OCI-LY7 (cell line): ENCODE results near the gene IL1RL2. TPM values are rescaled to one million over a fixed set of nuclear protein-coding genes. Genes with fewer than 3 reads are reported as not detected.

Source experiments
- Bru-seq: library from RNA; stranded (reverse); fragments of 400-500 nt; gene quantifications from one replicate; lab custom pipeline; 2021; lab: Mats Ljungman, UMichigan
- BruChase-seq, 2 experiments: library from RNA; stranded (reverse); fragments of 400-500 nt; gene quantifications; one replicate each; lab custom pipeline; 2021; lab: Mats Ljungman, UMichigan
- BruUV-seq: library from RNA; stranded (reverse); fragments of 400-500 nt; replicated peaks from 2 replicates; lab custom pipeline; 2021; lab: Mats Ljungman, UMichigan
- CTCF ChIA-PET: fragments of 300-600 bp; sonication (Branson Sonifier 250); formaldehyde crosslinking; loops from one replicate; lab custom pipeline; 2022; ENCODE audit warnings: antibody characterized with exemption; ENCODE audit not compliant: unreplicated experiment; lab: Charles Lee
- POLR2A ChIA-PET: fragments of 300-600 bp; sonication (Branson Sonifier 250); formaldehyde crosslinking; loops from one replicate; lab custom pipeline; 2022; ENCODE audit warnings: antibody characterized with exemption; lab: Charles Lee
- DNase-seq: peaks from one replicate; pipeline ENCODE4 v3.0.0-alpha.2; 2015; ENCODE audit warnings: low spot score
- H2AFZ ChIP-seq: fragments of 200-600 bp; sonication (generic), shearing (Covaris generic); 2 replicates; pipeline ENCODE4 v1.6.1; 2014; ENCODE audit warnings: mild to moderate bottlenecking, antibody characterized with exemption, low read length, moderate library complexity
- H3K27ac ChIP-seq: fragments of 200-600 bp; sonication (generic); 2 replicates; pipeline ENCODE4 v1.5.1; 2014; ENCODE audit warnings: mixed run types, low read depth, mild to moderate bottlenecking, moderate library complexity, low read length, inconsistent platforms; ENCODE audit not compliant: poor library complexity, severe bottlenecking
- H3K36me3 ChIP-seq: fragments of 200-600 bp; sonication (generic); 2 replicates; pipeline ENCODE4 v1.6.1; 2014; ENCODE audit warnings: mild to moderate bottlenecking, antibody characterized with exemption, low read length, moderate library complexity, mixed read lengths; ENCODE audit not compliant: insufficient read depth
- H3K4me1 ChIP-seq: fragments of 200-600 bp; sonication (generic); 2 replicates; pipeline ENCODE4 v1.5.1; 2014; ENCODE audit warnings: mild to moderate bottlenecking, low read length; ENCODE audit not compliant: insufficient read depth, poor library complexity, severe bottlenecking
- H3K4me2 ChIP-seq: fragments of 200-600 bp; sonication (generic); 2 replicates; pipeline ENCODE4 v1.6.1; 2014; ENCODE audit warnings: mild to moderate bottlenecking, low read length
- H3K4me3 ChIP-seq: fragments of 200-600 bp; sonication (generic); 2 replicates; pipeline ENCODE4 v1.5.1; 2014; ENCODE audit warnings: mild to moderate bottlenecking, low read depth, low read length; ENCODE audit not compliant: poor library complexity, severe bottlenecking
- H3K79me2 ChIP-seq: fragments of 200-600 bp; sonication (generic); 2 replicates; pipeline ENCODE4 v1.6.1; 2016; ENCODE audit warnings: low read depth, mild to moderate bottlenecking, low read length, moderate library complexity, mixed read lengths; ENCODE audit not compliant: insufficient read depth
- H3K9me2 ChIP-seq: fragments of 200-600 bp; sonication (generic); 2 replicates; pipeline ENCODE4 v1.6.1; 2016; ENCODE audit warnings: mild to moderate bottlenecking, low read length, mixed read lengths; ENCODE audit not compliant: insufficient read depth
- H3K9me3 ChIP-seq: fragments of 200-600 bp; sonication (generic); 2 replicates; pipeline ENCODE4 v1.6.1; 2014; ENCODE audit warnings: mild to moderate bottlenecking, mixed run types, low read length, mixed read lengths
- H4K20me1 ChIP-seq: fragments of 200-600 bp; sonication (generic); 2 replicates; pipeline ENCODE4 v1.6.1; 2014; ENCODE audit warnings: mild to moderate bottlenecking, antibody characterized with exemption, low read length, moderate library complexity, mixed read lengths; ENCODE audit not compliant: insufficient read depth
- CTCF ChIP-seq: fragments of 200-600 bp; sonication (generic); conservative IDR thresholded peaks from 2 replicates; pipeline ENCODE4 v1.5.1; 2014; ENCODE audit warnings: mild to moderate bottlenecking, antibody characterized with exemption, low read length, moderate library complexity, mixed read lengths
- EZH2phosphoT487 ChIP-seq: fragments of 200-600 bp; sonication (generic); IDR thresholded peaks from 2 replicates; pipeline ENCODE4 v1.6.1; 2018; ENCODE audit warnings: low read depth, borderline replicate concordance, mild to moderate bottlenecking, mixed run types, antibody characterized with exemption, low read length, moderate library complexity, mixed read lengths
- intact Hi-C: fragments of 100-400 bp; cut with micrococcal nuclease; formaldehyde crosslinking; loops from one replicate; pipeline ENCODE4 v1.10.0; 2022; ENCODE audit not compliant: unreplicated experiment
- long read RNA-seq: library from polyadenylated mRNA; stranded (forward); transcript quantifications from one replicate; pipeline ENCODE4 v2.0.0, GENCODE V29; 2022
- total RNA-seq, 2 experiments: library from RNA; depleted of rRNA in 1 of 2; stranded (reverse); fragments of >200 nt in 1 of 2; shearing (Covaris generic) in 1 of 2; gene quantifications; 2 replicates each; pipeline ENCODE4 v1.2.3, GENCODE V29; 2014 to 2022

Gene IL1RL2
- total RNA-seq (2014; rRNA removed; shearing (Covaris generic)) (not detected in 2 replicates), total RNA-seq (2022) (not detected in 2 replicates), Bru-seq, nascent RNA (not detected), BruChase-seq, experiment 1, labeled RNA remaining after a 6-hour chase (not detected), BruChase-seq, experiment 2, labeled RNA remaining after a 2-hour chase (not detected)
- long read RNA-seq, result 0 reads

- Histone ChIP-seq H3K36me3 (no peaks in the 10 kb centered on the region), H2AFZ (no peak within 1 kb of the TSS), H3K27ac (no peak within 1 kb of the TSS), H3K4me2 (no peak within 1 kb of the TSS), H4K20me1 (no peaks in the 10 kb centered on the region), H3K79me2 (no peaks in the 10 kb centered on the region), H3K4me3 (no peak within 1 kb of the TSS), H3K9me3 (no peaks in the 10 kb centered on the region), H3K9me2 (no peaks in the 10 kb centered on the region), H3K4me1 (no peaks in the 10 kb centered on the region)
- no peak for DNase-seq
- no TSS peak for BruUV-seq
- no peak for TF ChIP-seq CTCF
- TF ChIP-seq EZH2phosphoT487, result no peak
- POLR2A ChIA-PET, result interaction anchor here (0.6 kb wide), 1 partner anchor 74 kb away, joined by 3 read pairs; no protein-coding TSS in a partner anchor
- intact Hi-C loops, result no loop called here
- CTCF ChIA-PET, result no interaction called here
Measured at GRCh38 chr2:102186791-102187495, at the start of gene IL1RL2. TSS of gene IL1RL2 (plus strand) at chr2:102187023. CDS start at chr2:102187868, 845 bp downstream.

GRCh38 chr2:102137138-102137537, 49.7 kb upstream of the IL1RL2 start:
- POLR2A ChIA-PET, result no interaction called here
- H3K27ac ChIP-seq, result no peak overlapping the region

More at GRCh38 chr2:102137138-102137537, 49.7 kb upstream of the IL1RL2 start:
- no peaks in the 10 kb centered on the region for H3K9me2 ChIP-seq
- intact Hi-C loops, result no loop called here
- DNase-seq, result no peak
- H2AFZ ChIP-seq, result no peak overlapping the region
- no TSS peak for BruUV-seq
- CTCF ChIA-PET, result no interaction called here
- no peaks in the 10 kb centered on the region for H3K4me1 ChIP-seq
- H3K9me3 ChIP-seq, result no peaks in the 10 kb centered on the region
- TF ChIP-seq CTCF (no peak), EZH2phosphoT487 (no peak)
- no peak overlapping the region for H3K4me3 ChIP-seq
- H3K79me2 ChIP-seq, result no peaks in the 10 kb centered on the region
- no peaks in the 10 kb centered on the region for H3K36me3 ChIP-seq
- no peaks in the 10 kb centered on the region for H4K20me1 ChIP-seq
- no peak overlapping the region for H3K4me2 ChIP-seq
